GM18498 (cell line): ENCODE results near the gene ABCC11.
"Not testable (repeated sequence)": the region's sequence is repeated elsewhere in the genome, so short reads cannot be mapped to it uniquely, and the experiment has no call there.

Experiments
- ATAC-seq: cut with Tn5 transposase; IDR thresholded peaks from one replicate; pipeline ENCODE4 v1.9.1; 2021; ENCODE audit warnings: mild to moderate bottlenecking, moderate library complexity; ENCODE audit not compliant: unreplicated experiment

Gene ABCC11

GRCh38 chr16:48204825-48205151 lies 42.6 kb downstream of the ABCC11 start:
- no peak for ATAC-seq

DNA sequence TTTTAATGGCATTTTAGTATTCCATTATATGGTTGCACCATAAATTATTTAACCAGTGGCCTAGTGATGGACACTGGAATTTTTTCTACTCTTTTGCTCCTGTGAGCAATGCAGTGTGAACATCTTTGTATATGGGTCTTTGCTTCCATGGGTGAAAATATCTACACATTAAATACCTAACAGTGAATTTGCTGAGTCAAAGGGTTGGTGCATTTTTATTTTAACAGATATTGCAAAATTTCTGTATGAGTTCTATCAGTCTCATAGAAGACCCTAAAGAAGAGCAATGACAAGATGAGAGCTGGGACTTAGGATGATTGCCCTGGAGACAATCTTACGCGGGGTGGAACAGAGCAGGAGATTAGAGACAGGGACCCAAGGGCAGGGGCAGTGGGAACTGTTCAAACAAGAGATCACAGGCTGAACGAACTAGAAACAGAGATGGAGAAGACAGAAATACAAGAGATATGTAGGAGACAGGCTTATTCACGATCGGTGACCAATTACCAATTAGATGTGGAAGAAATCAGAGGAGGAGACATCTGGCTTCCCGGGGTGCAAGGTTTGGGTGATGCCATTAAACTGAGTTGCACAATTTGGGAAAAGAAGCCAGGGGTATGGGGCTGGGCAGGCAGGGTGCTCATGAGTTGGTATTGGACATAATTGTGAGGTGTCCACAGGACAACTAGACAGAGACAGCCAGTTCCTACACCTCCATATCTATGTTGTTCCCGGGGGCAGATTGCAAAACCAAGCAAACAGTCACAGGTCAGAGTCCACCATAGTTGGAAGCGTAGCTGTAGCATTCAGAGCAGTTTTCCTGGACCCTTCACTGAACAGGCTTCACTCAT lies 43.1 kb downstream of the ABCC11 start:
- no peak for ATAC-seq

GRCh38 chr16:48201515-48202201 lies 45.7 kb downstream of the ABCC11 start:
- no peak for ATAC-seq

DNA sequence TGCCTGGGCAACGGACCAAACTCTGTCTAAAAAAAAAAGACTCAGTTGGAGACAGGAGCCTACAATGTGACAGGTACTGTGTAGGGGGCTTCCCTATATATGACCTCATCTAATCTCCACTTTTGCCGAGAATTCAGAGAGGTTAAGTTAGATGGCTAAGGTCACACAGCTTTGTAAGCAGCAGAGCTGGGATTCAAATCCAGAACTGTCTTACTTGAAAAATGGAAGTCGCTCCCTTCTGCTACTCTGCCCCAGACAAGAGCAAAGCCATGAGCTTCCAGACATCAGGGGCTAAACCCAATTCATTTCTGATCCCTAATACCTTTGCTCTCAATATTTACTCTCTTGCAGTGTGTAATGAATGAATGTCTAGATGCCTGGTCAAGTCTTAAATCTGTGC lies 50.0 kb downstream of the ABCC11 start:
- ATAC-seq: no peak

DNA sequence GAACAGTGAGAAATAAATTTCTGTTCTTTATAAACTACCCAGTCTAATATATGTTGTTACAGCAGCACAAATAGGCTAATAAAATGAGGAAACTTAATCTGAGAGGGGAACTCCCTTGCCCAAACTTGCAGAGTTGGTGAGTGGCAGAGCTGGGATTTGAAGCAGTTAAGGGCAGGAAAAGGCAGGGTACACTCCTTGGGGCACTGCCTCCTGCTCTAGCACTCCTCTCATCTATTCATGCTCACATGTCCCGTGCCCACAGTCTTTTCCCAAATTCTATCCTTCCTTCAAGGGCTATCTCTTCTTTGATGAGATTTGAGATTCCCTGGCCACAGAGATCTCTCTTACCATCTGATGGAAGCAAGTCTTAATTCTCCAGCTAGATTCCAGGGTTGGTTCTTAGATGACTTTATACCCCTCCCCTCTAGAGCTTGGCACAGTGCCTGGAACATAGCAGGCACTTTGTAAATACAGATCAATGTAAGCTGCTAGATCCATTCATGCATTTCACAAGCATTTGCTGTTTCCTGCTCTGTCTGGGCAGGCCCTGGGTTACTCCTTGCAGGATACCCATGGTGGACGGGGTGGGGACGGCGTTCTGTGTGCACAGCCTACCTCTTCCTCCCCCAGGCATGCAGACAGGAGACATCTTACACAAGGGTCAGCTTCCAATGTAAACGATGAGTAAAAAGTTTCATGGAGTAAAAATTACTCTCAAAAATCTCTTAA lies 52.3 kb downstream of the ABCC11 start:
- ATAC-seq: no peak

DNA sequence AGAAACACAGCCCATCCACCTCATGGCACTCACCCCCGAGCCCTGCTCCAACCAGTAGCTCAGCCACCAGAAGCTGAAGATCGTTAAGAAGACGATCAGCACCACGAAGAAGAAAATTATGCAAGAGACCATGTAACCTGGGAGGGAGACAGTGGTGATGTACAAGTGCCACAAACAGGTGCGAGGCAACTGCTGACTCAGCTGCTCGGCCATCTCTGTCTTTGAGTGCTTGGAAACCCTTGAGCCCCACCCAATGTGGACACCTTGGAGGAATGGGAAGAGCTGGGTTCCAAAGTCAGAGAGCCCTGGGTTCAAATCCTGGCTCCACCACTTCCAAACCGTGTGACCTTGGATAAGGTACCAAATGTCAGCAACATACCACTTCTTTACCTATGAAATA lies 53.5 kb downstream of the ABCC11 start:
- ATAC-seq: no peak

- peak; percentile 79 for ATAC-seq
These were observed 58.8 kb downstream of the ABCC11 start for GRCh38 chr16:48188449-48189102.

GRCh38 chr16:48187779-48188178 lies 59.6 kb downstream of the ABCC11 start:
- no peak for ATAC-seq

DNA sequence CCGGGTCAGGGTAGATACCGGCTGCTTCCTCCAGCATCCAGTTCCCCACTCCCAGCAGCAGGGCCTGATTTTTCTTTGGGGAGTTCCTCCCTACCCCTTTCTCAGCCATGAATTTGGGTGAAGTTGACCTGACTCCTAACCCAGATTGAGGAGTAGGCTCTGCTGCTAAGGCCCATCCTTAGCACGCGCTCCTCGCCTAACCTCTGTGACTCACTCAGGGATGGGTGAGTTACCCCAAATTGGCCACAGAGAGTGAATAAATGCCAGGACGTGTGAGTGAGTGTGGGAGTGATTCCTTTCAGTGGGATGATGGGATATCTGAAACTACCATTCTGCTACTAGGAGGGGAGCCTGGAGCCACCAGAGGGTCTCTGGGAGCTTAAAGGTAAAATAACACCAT lies 62.7 kb downstream of the ABCC11 start:
- ATAC-seq: no peak

- no peak for ATAC-seq
These were observed 64.3 kb downstream of the ABCC11 start for GRCh38 chr16:48182979-48183537.

DNA sequence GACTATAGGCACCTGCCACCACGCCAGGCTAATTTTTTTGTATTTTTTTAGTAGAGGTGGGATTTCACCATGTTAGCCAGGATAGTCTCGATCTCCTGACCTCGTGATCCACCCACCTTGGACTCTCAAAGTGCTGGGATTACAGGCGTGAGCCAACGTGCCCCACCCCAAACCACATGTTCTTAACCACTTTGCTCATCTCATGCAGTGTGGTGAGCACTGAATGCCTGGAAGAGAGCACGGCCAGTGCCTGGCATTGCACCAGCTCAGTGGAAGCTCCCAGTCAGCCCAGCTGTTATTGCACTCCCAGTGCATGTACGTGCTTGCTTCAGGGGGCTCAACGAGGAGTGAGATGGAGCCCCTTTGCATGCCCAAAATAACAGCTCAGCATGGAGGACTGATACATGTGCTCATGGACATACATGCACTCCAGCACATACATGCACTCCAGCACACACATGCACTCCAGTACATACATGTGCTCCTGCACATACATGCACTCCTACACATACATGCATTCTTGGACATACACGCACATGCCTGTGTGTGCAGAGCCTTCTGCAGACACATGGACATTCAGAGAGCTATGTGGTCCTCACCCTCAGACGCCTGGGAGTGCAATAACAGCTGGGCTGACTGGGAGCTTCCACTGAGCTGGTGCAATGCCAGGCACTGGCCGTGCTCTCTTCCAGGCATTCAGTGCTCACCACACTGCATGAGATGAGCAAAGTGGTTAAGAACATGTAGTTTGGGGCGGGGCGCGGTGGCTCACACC lies 65.4 kb downstream of the ABCC11 start:
- not testable (repeated sequence) for ATAC-seq

DNA sequence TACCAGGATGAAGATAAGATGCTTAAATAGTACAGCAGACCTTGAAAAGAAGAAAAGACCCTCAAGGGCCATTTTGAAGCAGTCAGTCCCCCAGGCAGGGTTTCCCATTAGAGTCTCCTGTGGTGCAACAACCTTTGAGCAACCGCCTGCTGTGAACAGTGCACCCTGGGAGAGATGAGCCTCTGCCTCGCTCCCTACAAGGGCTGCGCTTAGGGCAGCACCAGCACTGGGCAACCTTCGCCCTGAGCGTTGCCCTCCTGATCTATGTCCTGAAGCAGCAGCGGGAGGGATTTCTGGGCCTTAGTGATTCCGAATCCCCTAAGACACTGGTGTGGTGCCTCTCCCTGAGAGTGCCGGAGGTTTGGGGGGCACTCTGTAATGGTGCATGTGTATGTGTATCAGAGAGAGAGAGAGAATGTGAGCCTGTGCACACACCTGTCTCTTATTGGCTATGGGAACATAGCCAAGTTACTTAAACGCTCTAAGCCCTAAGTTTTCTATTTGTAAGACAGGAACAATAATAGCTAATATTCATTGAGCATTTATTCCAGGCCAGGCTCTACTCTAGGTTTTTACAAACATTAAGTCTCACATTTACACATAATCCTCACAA lies 66.4 kb downstream of the ABCC11 start:
- ATAC-seq: no peak

DNA sequence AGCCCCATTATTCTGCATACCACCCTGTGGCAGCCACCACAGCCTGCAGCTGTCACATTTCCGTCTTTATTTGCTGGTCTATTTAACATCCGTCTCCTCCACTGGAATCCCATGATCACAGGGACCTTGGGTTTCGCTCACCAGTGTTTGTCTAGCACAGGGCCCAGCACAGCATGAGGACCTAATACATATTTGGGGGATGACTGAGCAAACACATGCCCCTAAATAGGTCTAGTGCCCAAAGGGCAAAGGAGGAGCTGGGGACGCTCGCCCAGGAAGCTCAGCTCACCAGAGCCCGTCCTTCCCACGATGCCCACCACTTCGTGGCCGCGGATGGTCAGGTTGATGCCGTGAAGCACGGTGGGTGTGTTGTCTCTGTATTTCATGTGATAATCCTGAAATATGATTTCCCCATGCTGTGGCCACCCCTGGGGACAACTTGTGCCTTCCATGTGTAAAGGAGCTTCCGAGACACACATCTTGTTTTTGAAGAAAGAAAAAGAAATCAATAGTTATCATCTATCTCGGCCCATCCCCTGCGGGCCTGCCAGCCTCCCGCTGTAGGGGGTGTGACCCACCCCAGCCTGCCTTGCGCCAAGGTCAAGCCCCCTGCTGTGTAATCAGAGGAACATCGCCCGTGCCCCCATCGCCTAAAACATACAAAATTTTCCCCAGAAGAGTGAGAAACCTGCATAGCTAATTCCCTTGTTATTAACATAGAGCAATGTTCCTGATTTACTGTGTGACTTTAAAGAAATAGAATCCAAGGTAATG lies 70.5 kb downstream of the ABCC11 start:
- no peak for ATAC-seq

GRCh38 chr16:48173889-48174288 lies 73.5 kb downstream of the ABCC11 start:
- no peak for ATAC-seq

DNA sequence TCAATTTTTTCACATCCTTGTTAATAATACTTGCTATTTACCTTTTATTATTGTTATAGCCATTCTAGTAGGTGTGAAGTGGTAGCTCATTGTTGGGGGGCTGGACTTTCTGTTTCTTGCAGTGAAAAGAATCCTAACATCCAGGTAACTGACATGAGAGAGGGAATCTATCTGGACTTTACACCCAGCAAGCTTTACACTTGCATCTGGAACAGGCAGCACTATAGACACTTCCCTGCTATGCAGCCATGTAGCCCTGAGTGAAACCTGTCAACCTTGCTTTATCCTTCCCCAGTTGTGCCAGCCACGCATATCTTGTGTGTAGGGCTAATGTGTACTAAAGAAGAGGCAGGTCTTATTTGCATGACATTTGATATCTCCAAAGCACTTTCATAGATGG lies 74.7 kb downstream of the ABCC11 start:
- no peak for ATAC-seq

DNA sequence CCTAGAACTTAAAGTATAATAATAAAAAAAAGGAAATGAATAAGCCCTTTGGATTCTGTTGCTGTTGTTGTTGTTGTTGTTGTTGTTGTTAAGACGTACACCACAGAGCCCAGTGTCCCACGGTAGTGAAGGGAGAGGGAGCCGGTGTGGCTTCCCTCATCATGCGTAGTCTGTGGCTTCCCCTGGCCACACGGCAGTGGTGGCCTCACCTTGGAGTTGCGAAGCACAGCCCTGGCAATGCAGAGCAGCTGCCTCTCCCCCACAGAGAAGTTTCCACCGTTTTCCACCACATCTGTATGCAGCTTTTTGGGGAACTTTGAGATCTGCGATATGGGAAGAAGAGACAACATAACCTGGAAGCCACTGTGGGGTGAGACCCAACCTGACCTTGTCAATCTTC lies 77.4 kb downstream of the ABCC11 start:
- ATAC-seq: no peak

- no peak for ATAC-seq
These were observed 79.3 kb downstream of the ABCC11 start for GRCh38 chr16:48168075-48168474.

- not testable (repeated sequence) for ATAC-seq
These were observed 80.7 kb downstream of the ABCC11 start for GRCh38 chr16:48166617-48167016.

DNA sequence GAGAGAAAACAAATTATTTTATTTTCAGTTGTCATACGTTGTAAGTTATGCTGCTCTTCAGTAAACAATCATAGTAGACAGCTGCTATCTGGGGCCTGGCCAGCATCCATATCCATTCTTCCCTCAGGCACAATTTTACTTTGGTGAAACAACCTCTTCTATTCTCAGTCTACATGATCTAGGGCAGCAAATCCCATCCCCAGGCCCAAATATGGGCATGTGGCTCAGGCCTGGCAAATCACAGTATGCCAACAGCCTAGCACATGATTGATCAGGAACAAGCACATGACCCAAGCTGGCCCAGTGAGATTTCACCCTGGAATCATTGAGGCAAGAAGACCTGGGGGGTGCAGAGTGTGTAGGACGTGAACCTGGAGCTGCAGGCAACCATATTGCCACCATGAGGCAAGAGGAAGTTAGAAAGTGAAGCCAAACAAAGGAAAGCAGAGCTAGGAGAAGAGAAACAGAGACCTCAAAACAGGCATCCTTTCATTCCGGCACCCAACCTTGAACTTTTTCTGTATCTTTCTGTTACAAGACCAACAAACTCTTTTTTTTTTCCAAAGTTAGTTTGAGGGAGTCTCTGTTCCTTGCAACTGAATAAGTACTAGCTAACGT lies 81.3 kb downstream of the ABCC11 start:
- no peak for ATAC-seq
